Measurements from ENCODE around the gene SIGLEC15. TPM values are rescaled to one million over a fixed set of nuclear protein-coding genes. Genes with fewer than 3 reads are reported as not detected.
"Not testable (repeated sequence)": the region's sequence is repeated elsewhere in the genome, so short reads cannot be mapped to it uniquely, and the experiment has no call there.

Gene SIGLEC15
- total RNA-seq = not detected

DNA sequence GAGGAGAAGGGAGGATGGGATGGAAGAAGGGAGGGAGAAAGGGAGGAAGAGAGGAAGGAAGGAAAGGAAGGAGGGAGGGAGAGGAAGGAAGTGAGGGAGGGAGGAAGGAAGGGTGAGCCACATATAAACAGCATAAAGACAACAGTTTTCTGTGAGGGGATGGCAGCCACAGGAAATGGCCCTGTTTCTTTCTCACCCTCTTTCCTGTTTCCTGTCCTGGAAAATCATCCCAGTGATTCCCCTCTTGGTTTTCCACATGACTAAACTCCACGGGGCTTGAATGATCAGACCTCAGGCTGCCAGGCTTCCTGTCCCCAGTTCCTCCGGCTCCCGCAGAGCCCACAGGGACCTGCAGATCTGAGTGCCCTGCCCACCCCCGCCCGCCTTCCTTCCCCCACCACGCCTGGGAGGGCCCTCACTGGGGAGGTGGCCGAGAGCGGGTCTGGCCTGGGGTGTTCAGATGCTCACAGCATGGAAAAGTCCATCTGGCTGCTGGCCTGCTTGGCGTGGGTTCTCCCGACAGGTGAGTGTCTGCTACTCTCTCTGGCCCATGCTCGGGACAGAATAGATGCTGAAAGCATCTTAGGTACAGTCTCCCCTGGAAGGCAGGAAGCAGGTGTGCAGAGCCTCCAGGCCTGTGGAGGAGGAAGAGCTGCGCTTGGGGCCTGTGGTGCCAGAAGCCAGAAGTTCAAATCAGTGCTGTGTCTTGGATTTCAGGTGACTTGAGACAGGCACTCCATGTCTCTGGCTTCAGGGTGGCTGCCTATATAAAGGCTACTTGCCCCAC, at the start of gene SIGLEC15:
Gene SIGLEC15 (plus strand): TSS at position 418 of the 787 bp plus-strand sequence. CDS start 54 bp downstream, at position 472.
- DNase-seq = no peak

DNA sequence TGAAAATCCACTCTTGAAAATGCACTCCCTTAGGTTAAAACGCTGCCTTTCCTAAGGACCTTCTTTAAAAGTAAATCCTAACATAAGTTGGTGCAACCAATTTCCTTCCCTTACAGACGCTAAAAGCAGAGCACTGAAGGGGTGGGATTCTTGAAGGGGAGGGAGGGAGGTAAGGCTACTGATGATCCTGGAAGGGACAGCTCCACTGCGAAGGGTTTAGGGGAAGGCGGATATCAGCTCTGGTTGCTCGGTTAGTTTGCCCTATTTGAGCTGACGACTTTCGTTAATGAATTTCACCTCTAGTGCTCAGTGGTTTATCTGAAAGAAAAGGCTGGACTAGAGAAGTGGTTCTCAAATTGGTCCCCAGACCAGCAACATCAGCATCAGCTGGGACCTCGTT, 49.7 kb upstream of the SIGLEC15 start:
- peak; percentile 21 for DNase-seq

GRCh38 chr18:45777393-45777792, 48.1 kb upstream of the SIGLEC15 start:
- no peak for DNase-seq

- DNase-seq = peak; percentile 25
Observed at GRCh38 chr18:45780568-45780967, 44.9 kb upstream of the SIGLEC15 start.

DNA sequence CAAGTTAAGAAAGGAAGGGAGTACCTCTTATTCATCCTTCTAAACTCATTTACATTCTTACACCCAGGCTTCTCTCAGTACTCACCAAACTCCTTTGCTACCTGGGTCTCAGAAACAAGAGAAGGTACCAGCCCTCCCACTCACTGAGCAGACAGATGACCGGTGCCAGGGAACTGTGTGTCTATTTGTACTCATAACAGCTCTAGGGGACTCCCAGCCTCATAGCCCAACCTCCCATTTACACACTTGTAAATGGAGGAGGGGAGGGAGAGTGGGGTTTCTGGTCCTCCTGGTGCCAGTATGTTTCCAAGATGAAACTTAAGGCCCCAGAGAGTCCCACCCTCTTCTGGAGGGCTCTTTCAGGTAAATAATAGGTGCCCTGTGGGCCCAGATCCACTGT, 42.8 kb upstream of the SIGLEC15 start:
- DNase-seq = no peak

DNA sequence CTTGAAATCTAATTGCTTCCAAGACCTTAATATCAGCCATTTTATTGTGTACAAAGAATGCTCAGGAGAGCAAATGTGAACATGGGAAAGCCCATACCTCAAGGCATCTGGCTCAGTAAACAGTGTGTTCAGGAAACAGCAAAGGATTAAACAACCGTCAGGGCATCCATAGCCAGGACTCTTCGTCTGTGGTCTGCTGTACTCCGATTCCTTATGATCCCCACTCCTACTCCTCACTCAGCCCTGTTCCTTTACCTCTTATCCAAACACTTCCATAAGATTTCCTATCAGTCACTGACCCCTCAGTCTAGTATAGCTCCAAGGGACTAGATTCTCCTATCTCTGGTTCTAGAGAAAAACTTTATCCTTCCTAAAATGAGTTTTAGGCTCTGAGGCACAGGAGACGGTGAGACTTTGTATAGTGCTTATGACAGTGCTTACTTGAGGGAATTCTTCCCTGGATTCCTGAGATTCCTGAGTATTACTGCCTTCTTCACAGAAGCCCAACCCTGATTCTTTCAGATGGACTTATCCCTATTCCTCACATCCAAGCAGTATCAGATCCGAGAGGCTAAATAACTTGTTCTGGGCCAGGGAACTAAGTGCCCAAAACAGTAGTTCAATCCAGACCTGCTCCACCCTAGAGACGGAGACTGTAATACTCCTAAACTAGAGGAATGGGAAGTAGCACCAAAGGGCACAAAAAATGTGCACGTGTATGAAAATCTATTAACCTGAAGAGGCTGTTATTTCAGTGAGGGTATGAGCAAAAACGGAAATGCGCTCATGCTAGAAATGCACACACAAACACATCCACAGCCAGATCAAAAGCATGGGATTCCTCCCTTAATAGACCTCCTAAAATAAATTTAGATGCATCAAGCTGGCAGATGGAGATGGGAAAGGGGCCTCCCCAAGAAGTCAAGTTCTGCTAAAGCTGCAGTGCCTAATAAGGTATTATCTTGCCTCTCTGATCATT, 42.1 kb upstream of the SIGLEC15 start:
- DNase-seq = no peak

DNA sequence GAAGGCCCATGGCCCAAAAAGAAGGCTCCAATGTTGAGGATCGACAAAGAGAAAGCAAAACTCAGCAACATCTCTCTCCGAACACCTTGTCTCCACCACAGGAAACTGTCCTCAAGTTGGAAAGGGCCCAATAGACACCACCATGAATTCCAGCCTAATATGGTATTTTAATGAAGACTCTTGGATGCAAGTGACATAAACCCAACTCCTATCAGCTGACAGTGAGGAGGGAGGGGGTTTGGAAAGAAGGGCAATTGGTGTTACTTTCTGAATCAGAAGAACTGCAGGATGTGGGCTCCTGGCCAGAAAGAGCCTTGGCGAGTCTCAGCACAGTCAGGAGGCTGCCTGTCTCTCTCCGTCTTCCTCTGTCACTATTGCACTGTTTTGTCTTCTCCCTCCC, 40.3 kb upstream of the SIGLEC15 start:
- DNase-seq = no peak

DNA sequence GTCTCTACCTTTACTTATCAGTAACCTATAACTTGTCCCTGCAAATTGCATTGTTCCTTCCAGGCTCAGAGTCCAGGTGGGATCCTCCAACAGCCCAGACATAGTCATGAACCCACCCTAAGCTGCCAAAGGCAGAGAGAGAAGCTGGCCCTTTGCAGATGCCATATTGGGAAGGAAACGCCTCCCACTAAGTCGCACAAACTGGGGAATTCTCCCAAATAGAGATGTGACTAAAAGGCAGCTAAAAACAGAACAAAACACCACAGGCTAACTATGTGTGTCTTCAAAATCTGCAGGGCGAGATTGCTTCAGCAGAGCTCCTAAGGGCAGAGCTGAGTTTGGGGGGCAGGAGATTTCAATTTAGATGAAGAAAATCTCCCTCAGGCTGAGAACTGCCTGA, 38.5 kb upstream of the SIGLEC15 start:
- DNase-seq = no peak

DNA sequence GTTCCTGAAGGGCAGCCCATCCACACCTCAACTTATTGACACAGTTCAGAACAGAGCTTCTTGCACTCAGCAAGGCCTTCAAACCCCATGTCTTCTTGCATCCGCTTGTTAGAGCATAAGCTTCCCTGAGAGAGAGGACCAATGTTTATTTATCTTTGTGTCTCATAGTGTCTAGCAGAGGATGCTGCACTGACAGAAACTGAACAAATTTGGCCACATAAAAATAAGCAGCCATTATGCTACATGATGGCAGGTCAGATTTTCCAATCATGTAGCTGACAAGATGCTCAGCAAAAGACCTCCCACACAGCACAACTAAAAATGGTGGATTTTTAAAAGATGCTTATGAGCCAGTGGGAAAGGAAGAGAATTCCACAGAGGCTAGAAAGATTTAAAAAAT, 38.1 kb upstream of the SIGLEC15 start:
- DNase-seq = no peak

- no peak for DNase-seq
Observed at GRCh38 chr18:45788861-45789260, 36.6 kb upstream of the SIGLEC15 start.

- no peak for DNase-seq
Observed at GRCh38 chr18:45792506-45793263, 32.8 kb upstream of the SIGLEC15 start.

DNA sequence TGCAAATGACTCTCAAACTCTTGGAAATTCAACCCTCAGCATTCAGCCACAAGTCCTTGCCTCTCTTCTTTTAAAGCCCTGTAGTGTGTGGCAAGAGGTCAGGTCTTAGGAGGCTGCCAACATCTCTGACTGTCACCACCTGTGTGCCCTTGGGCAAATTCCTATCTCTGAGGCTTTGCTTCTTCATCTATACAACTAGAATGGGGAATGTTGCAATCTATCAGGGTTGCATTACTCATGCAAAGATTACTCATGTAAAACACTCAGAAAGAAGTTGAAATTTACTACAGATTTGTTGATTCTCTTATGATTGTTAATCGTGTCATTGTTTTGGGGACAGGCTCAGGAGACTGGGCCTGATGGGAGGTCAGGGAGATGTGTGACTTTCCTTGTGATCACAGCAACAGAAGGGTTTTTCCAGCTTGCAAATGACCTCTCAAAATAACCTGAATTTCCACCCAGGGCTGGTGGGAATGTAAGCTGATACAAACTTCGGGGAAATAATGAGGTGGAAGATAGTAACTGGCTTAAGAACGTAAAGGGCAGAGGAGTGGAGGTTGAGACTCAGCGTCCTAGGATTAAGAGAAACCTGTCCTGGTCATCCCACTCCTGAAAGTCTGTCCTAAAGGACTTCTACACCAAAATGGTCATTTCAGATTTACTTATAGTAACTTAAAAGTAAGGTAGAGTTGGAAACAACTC, 32.1 kb upstream of the SIGLEC15 start:
- DNase-seq = no peak

- DNase-seq = no peak
Observed at GRCh38 chr18:45801416-45802004, 24.0 kb upstream of the SIGLEC15 start.

GRCh38 chr18:45802814-45803492, 22.5 kb upstream of the SIGLEC15 start:
- DNase-seq = no peak

- DNase-seq = no peak
Observed at GRCh38 chr18:45805551-45805950, 19.9 kb upstream of the SIGLEC15 start.

GRCh38 chr18:45806226-45806625, 19.2 kb upstream of the SIGLEC15 start:
- no peak for DNase-seq

DNA sequence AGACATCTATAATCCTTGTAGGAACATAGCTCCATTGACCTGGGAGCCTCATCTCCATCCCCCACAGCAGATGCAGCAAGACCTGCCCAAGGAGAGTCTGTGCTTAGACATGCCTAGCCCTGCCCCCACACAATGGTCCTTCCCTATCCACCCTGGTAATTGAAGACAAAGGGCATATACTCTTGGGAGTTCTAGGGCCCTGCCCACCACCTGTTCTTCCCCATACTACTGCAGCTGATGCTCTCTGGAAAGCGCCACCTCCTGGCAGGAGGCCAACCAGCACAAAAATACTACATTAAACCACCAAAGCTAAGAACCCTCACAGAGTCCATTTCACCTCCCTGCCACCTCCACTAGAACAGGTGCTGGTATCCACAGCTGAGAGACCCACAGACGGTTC, 18.3 kb upstream of the SIGLEC15 start:
- DNase-seq = peak; percentile 44

GRCh38 chr18:45814733-45815132, 10.7 kb upstream of the SIGLEC15 start:
- not testable (repeated sequence) for DNase-seq

- no peak for DNase-seq
Observed at GRCh38 chr18:45817543-45817942, 7.9 kb upstream of the SIGLEC15 start.

DNA sequence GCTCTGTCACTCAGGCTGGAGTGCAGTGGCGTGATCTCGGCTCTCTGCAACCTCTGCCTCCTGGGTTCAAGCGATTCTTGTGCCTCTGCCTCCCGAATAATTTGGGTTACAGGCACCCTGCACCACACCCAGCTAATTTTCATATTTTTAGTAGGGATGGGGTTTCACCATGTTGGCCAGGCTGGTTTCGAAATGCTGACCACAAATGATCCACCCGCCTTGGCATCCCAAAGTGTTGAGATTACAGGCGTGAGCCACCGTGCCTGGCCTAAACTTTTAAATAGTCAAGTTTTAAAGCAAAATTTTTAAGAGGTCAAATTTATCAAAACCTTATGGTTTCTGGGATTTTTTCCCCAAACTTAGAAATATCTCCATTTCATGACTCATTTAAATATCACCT, 6.7 kb upstream of the SIGLEC15 start:
- not testable (repeated sequence) for DNase-seq
